ENCODE measurements around the gene FUZ.

Gene FUZ

GRCh38 chr19:49805822-49806619, 7.1 kb downstream of the FUZ start:
- no peak for DNase-seq

- DNase-seq: no peak
These were observed 9.6 kb downstream of the FUZ start for GRCh38 chr19:49803529-49803856.

GRCh38 chr19:49802836-49803528, 10.1 kb downstream of the FUZ start:
- DNase-seq: no peak

GRCh38 chr19:49801966-49802661, 11.0 kb downstream of the FUZ start:
- DNase-seq: no peak

GRCh38 chr19:49801401-49801888, 11.6 kb downstream of the FUZ start:
- no peak for DNase-seq

- DNase-seq: no peak
These were observed 12.3 kb downstream of the FUZ start for GRCh38 chr19:49800771-49801170.

GRCh38 chr19:49799798-49800376, 13.2 kb downstream of the FUZ start:
- DNase-seq: no peak

GRCh38 chr19:49799271-49799797, 13.8 kb downstream of the FUZ start:
- no peak for DNase-seq

- DNase-seq: no peak
These were observed 14.5 kb downstream of the FUZ start for GRCh38 chr19:49798574-49798973.

- no peak for DNase-seq
These were observed 17.5 kb downstream of the FUZ start for GRCh38 chr19:49795615-49796014.

GRCh38 chr19:49793561-49793840, 19.6 kb downstream of the FUZ start:
- DNase-seq: peak; percentile 36

GRCh38 chr19:49792829-49793560, 20.1 kb downstream of the FUZ start:
- DNase-seq: no peak

GRCh38 chr19:49791776-49792445, 21.2 kb downstream of the FUZ start:
- no peak for DNase-seq

GRCh38 chr19:49790866-49791265, 22.2 kb downstream of the FUZ start:
- DNase-seq: no peak

GRCh38 chr19:49788857-49789256, 24.2 kb downstream of the FUZ start:
- DNase-seq: no peak

- DNase-seq: no peak
These were observed 25.3 kb downstream of the FUZ start for GRCh38 chr19:49787746-49788145.

- DNase-seq: no peak
These were observed 26.7 kb downstream of the FUZ start for GRCh38 chr19:49786376-49786820.

- DNase-seq: no peak
These were observed 30.6 kb downstream of the FUZ start for GRCh38 chr19:49782515-49782914.

GRCh38 chr19:49781394-49781793, 31.7 kb downstream of the FUZ start:
- no peak for DNase-seq

GRCh38 chr19:49780861-49781260, 32.2 kb downstream of the FUZ start:
- no peak for DNase-seq

GRCh38 chr19:49779731-49780555, 33.1 kb downstream of the FUZ start:
- peak; percentile 64 for DNase-seq
